ENCODE measurements around the gene TMC1. TPM values are rescaled to one million over a fixed set of nuclear protein-coding genes. Genes with fewer than 3 reads are reported as not detected.

The TMC1 gene
- total RNA-seq, 1 donor from 2014 or later: not detected

DNA sequence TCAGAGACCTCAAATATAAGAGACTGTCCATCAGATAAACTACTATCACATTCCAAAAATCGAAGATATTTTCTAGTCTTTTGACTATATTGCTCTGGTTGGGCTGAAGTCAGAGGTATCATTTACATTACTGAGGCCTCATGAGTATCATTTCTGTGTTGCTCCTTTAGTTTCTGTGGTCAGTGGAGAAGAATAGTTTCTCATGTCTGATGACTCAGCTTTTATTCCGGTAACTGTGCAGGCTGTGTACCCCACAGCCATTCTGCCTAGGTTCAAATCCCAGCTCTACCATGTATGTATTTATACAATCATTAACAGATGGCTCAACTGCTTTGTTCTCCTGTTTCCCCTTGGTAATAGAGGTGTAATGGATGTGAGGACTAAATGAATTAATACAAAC is 252.2 kb downstream of the TMC1 start:
- no peaks in the 10 kb centered on the region for H3K36me3 Mint-ChIP-seq (ENCODE audit: unreplicated experiment)
- no peaks in the 10 kb centered on the region for H3K9me3 Mint-ChIP-seq (ENCODE audit: unreplicated experiment)
- DNase-seq (ENCODE audit: extremely low spot score, unreplicated experiment): no peak
- H3K27me3 Mint-ChIP-seq (ENCODE audit: unreplicated experiment): peaks cover 13% of the 10 kb centered on the region
- no peak overlapping the region for H3K27ac Mint-ChIP-seq (ENCODE audit: unreplicated experiment)
- no peak overlapping the region for H3K4me3 Mint-ChIP-seq (ENCODE audit: unreplicated experiment)
- TF ChIP-seq, protein P1, sequence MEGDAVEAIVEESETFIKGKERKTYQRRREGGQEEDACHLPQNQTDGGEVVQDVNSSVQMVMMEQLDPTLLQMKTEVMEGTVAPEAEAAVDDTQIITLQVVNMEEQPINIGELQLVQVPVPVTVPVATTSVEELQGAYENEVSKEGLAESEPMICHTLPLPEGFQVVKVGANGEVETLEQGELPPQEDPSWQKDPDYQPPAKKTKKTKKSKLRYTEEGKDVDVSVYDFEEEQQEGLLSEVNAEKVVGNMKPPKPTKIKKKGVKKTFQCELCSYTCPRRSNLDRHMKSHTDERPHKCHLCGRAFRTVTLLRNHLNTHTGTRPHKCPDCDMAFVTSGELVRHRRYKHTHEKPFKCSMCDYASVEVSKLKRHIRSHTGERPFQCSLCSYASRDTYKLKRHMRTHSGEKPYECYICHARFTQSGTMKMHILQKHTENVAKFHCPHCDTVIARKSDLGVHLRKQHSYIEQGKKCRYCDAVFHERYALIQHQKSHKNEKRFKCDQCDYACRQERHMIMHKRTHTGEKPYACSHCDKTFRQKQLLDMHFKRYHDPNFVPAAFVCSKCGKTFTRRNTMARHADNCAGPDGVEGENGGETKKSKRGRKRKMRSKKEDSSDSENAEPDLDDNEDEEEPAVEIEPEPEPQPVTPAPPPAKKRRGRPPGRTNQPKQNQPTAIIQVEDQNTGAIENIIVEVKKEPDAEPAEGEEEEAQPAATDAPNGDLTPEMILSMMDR (IDR thresholded peaks at IDR 0.05): no peak
- H3K4me1 Mint-ChIP-seq (ENCODE audit: unreplicated experiment): no peaks in the 10 kb centered on the region

DNA sequence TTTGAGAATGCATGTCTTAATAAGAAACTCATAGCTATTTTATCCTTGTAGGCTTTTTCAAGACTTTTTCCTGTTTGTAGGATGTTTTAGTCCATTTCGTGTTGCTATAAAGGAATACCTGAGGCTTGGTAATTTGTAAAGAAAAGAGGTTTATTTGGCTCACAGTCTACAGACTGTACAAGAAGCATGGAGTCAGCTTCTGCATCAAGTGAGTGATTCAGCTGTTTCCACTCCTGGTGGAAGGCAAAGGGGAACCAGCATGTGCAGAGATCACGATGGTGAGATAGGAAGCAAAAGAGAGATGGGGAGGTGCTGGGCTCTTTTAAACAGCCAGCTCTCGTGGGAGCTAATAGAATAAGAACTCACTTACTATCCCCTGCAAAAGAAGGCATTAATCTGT is 254.2 kb downstream of the TMC1 start:
- Mint-ChIP-seq H3K36me3 (ENCODE audit: unreplicated experiment) (no peaks in the 10 kb centered on the region), H3K27me3 (ENCODE audit: unreplicated experiment) (peaks cover 8% of the 10 kb centered on the region), H3K27ac (ENCODE audit: unreplicated experiment) (no peak overlapping the region), H3K4me1 (ENCODE audit: unreplicated experiment) (no peaks in the 10 kb centered on the region), H3K4me3 (ENCODE audit: unreplicated experiment) (no peak overlapping the region), H3K9me3 (ENCODE audit: unreplicated experiment) (no peaks in the 10 kb centered on the region)
- TF ChIP-seq, protein P1 (IDR thresholded peaks at IDR 0.05): no peak
- DNase-seq (ENCODE audit: extremely low spot score, unreplicated experiment): no peak

DNA sequence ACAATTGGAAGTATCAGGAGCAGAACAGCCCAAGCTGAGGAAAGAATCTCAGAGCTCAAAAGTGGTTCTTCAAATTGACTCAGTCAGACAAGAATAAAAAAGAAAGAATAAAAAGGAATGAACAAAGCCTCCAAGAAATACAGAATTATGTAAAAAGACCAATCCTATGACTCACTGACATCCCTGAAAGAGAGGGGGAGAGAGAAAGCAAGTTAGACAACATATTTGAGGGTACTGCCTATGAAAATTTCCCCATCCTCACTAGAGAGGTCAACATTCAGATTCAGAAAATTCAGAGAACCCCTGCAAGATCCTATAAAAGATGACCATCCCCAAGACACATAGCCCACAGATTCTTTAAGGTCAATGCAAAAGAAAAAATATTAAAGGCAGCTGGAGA is 258.2 kb downstream of the TMC1 start:
- peaks cover 6% of the 10 kb centered on the region for H3K9me3 Mint-ChIP-seq (ENCODE audit: unreplicated experiment)
- no peak for DNase-seq (ENCODE audit: extremely low spot score, unreplicated experiment)
- TF ChIP-seq, protein P1 (IDR thresholded peaks at IDR 0.05): no peak
- H3K36me3 Mint-ChIP-seq (ENCODE audit: unreplicated experiment): no peaks in the 10 kb centered on the region
- H3K27ac Mint-ChIP-seq (ENCODE audit: unreplicated experiment): no peak overlapping the region
- H3K4me3 Mint-ChIP-seq (ENCODE audit: unreplicated experiment): no peak overlapping the region
- H3K27me3 Mint-ChIP-seq (ENCODE audit: unreplicated experiment): peaks cover 19% of the 10 kb centered on the region
- no peaks in the 10 kb centered on the region for H3K4me1 Mint-ChIP-seq (ENCODE audit: unreplicated experiment)

DNA sequence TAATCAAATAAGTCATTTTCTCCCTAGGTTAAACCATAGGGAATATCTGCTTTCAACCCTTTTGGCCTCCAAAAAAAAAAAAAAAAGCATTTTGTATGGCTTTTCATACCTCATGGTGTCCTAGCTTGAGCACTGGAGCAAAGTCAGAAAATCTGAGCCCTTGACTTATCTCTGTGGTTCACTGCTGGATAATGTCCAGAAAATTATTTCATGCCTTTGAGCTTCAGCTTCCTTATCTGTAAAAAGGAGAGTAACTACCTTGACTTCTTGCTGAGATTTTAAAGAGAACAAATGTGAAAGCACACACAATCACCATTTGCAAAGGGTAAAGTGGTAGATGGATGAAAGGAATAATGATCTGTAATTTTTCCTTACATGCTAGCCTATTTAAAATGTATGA is 265.5 kb downstream of the TMC1 start:
- no peak for DNase-seq (ENCODE audit: extremely low spot score, unreplicated experiment)
- H3K9me3 Mint-ChIP-seq (ENCODE audit: unreplicated experiment): peaks cover 6% of the 10 kb centered on the region
- no peak overlapping the region for H3K4me3 Mint-ChIP-seq (ENCODE audit: unreplicated experiment)
- TF ChIP-seq, protein P1 (IDR thresholded peaks at IDR 0.05): no peak
- H3K27me3 Mint-ChIP-seq (ENCODE audit: unreplicated experiment): peaks cover 8% of the 10 kb centered on the region
- H3K4me1 Mint-ChIP-seq (ENCODE audit: unreplicated experiment): no peaks in the 10 kb centered on the region
- no peak overlapping the region for H3K27ac Mint-ChIP-seq (ENCODE audit: unreplicated experiment)
- no peaks in the 10 kb centered on the region for H3K36me3 Mint-ChIP-seq (ENCODE audit: unreplicated experiment)

DNA sequence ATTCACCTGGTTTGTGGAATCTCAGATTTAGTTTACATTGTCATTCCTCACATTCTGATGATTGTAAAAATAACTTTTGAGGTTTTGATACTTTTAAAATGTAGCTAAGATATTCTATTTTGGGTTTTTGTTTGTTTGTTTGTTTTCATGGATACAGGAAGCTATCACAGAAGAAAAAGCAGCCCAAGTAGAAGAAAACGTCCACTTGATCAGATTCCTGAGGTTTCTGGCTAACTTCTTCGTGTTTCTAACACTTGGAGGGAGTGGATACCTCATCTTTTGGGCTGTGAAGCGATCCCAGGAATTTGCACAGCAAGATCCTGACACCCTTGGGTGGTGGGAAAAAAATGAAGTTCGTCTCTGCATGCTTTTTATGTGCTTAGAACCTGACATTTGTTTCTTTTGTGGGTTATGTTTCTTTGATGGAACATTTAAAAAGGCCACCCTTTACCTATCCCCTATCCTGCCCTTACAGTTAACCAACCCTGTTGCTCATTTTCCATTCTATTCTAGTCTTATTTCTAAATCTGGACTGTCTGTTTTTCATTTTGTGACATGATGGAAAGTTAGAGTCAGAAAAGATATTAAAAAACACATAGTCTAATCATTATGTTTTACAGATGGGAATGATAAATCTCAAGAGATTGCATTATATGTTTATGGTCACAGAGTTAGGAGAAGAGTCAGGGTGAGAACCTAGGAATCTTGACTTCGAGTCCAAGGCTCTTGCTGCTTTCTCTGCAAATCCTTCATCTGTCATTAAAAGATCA is 267.7 kb downstream of the TMC1 start:
- Mint-ChIP-seq H3K27me3 (ENCODE audit: unreplicated experiment) (peaks cover 2% of the 10 kb centered on the region), H3K27ac (ENCODE audit: unreplicated experiment) (no peak overlapping the region), H3K36me3 (ENCODE audit: unreplicated experiment) (no peaks in the 10 kb centered on the region), H3K4me1 (ENCODE audit: unreplicated experiment) (no peaks in the 10 kb centered on the region), H3K4me3 (ENCODE audit: unreplicated experiment) (no peak overlapping the region), H3K9me3 (ENCODE audit: unreplicated experiment) (peaks cover 4% of the 10 kb centered on the region)
- TF ChIP-seq, protein P1 (IDR thresholded peaks at IDR 0.05): no peak
- no peak for DNase-seq (ENCODE audit: extremely low spot score, unreplicated experiment)
